Upper lobe of left lung (tissue), 4 donors: ENCODE results near the gene TCERG1L.

Experiments used
- POLR2AphosphoS5 ChIP-seq, 2 donors: sonication (generic); formaldehyde crosslinking; IDR thresholded peaks; one replicate each; pipeline ENCODE4 v1.5.1; 2017; ENCODE audit warnings: antibody characterized with exemption in 2 of 2
- TF ChIP-seq, protein P1 (sequence below), 6 experiments: fragments of 450-650 bp in 4 of 6; fragments of 200-600 bp in 2 of 6; sonication (generic) in 2 of 6; IDR thresholded peaks; one replicate each; pipeline ENCODE4 v1.5.1; 2016 to 2019; ENCODE audit warnings: antibody characterized with exemption in 6 of 6

DNA sequence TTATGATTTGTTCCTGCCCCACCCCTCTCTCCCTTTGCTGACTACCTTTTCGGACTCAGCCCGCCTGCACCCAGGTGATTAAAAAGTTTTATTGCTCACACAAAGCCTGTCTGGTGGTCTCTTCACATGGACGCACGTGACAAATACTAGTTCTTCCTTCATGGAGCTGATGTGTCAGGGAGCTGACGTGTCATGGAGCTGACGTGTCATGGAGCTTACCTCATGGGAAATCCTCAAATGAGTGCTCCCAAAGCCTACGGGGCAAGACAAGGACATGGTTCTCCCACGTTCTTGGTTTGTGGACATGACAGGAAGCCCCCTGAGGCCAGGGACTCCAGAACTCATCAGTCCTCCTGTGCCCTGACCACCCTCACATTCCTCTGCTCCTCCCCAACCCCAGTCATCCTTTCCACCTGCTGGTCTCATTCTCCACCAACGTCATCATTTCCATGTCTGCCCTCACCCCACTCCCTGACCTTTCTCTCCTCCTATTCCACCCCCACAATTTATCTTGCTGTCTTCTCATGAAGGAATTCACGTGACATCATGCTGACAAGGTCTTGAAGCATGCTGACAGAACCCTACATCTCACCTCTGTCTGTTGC is 261.3 kb downstream of the TCERG1L start:
- no peak for TF ChIP-seq POLR2AphosphoS5 (IDR thresholded peaks at IDR 0.05)
- TF ChIP-seq, protein P1, sequence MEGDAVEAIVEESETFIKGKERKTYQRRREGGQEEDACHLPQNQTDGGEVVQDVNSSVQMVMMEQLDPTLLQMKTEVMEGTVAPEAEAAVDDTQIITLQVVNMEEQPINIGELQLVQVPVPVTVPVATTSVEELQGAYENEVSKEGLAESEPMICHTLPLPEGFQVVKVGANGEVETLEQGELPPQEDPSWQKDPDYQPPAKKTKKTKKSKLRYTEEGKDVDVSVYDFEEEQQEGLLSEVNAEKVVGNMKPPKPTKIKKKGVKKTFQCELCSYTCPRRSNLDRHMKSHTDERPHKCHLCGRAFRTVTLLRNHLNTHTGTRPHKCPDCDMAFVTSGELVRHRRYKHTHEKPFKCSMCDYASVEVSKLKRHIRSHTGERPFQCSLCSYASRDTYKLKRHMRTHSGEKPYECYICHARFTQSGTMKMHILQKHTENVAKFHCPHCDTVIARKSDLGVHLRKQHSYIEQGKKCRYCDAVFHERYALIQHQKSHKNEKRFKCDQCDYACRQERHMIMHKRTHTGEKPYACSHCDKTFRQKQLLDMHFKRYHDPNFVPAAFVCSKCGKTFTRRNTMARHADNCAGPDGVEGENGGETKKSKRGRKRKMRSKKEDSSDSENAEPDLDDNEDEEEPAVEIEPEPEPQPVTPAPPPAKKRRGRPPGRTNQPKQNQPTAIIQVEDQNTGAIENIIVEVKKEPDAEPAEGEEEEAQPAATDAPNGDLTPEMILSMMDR (IDR thresholded peaks at IDR 0.05): no peak
